ENCODE data around the gene ROBO1. TPM values are rescaled to one million over a fixed set of nuclear protein-coding genes. Genes with fewer than 3 reads are reported as not detected.
A peak's percentile ranks its signal among the peaks of the same experiment; 100 is the strongest.

The ROBO1 gene
- total and polyA plus RNA-seq, 2 experiments from 2014 or later = 18.8 to 31.9 TPM

DNA sequence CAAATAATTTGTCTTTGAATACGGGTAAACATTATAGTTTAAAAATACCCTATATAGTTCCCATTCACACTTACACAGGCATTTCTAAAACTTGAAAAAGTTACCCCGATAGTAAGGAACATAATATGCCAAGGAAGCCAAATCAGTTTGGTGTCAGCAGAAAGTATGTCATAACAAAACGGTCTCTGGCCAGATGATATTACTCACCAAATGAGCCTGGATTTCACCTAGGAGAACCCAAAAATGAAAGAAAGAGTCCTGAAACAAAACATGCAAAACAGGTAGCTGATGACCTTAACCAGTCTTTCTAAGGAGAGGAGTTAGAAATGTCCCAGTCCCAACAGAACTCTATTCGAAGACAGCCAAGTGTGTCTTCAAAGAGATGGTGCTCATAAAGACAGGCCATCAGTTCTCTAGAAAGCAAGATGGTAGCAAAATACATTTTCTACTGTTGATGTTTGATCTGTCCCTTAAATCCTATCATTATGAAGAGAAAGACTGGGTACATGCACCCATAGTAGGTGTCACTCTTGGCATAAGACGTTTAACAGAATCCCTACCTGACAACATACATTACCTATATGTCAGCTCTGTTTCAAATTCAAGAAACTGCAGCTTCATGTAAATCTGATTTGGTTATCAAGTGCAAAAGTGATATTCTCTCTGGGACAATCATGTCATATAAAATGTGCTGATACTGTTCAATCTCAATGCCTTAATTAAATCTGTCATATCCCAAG lies 942.5 kb downstream of the ROBO1 start:
- Histone ChIP-seq H3K9me3 (ENCODE audit: low read depth) (no peaks in the 10 kb centered on the region), H3K4me1 (ENCODE audit: insufficient read depth) (peaks cover 18% of the 10 kb centered on the region), H4K20me1 (ENCODE audit: insufficient read depth) (no peaks in the 10 kb centered on the region), H3K27me3 (replicated peaks; ENCODE audit: insufficient read depth) (no peaks in the 10 kb centered on the region), H3K79me2 (ENCODE audit: insufficient read depth) (no peaks in the 10 kb centered on the region), H3K4me3 (no peak overlapping the region), H2AFZ (no peak overlapping the region), H3F3A (ENCODE audit: insufficient read depth) (no peaks in the 10 kb centered on the region), H3K4me2 (ENCODE audit: unreplicated experiment) (no peak overlapping the region), H3K9me2 (ENCODE audit: insufficient read depth) (0 out of 2 replicates have a peak, but pooled peaks cover 3% of the 10 kb centered on the region), H3K36me3 (ENCODE audit: low read depth) (no peaks in the 10 kb centered on the region), H3K9ac (no peak overlapping the region), H3K27ac (no peak overlapping the region)
- TF ChIP-seq EZH2phosphoT487 (IDR thresholded peaks at IDR 0.05; ENCODE audit: insufficient read depth, low read depth) = no peak
- TF ChIP-seq EZH2 (IDR thresholded peaks at IDR 0.05; ENCODE audit: insufficient read depth, poor library complexity, severe bottlenecking) = no peak
- in situ Hi-C loops (cut with MboI) = no loop called here
- 70 to 74% methylated on average over 5 of the region's 5 CpGs for WGBS, 2 experiments (ENCODE audit: low coverage in 1 of 2, low lambda C conversion rate in 2 of 2, missing lambda C conversion rate in 2 of 2)
- no peak for DNase-seq

DNA sequence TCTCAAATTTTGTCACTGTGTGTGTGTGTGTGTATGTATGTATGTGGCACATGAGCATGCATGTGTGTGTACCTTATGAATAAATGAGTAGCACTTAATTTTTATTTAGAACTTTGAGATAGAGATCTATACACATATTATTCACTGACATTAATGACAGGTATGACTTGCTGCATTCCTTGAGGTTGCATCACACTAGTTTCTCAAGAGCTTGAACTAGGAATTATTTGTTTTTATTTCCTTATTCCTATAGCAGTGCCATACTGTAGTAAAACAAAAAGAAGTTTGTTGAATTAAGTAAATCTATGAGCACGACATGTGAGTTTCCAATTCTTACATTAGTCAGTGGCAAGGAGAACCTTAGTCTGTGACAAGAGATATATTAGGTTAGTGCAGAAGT lies 943.9 kb downstream of the ROBO1 start:
- 44 to 65% methylated on average over 1 of the region's 1 CpG for WGBS, 2 experiments (ENCODE audit: low coverage in 1 of 2, low lambda C conversion rate in 2 of 2, missing lambda C conversion rate in 2 of 2)
- Histone ChIP-seq H3K9me3 (ENCODE audit: low read depth) (no peaks in the 10 kb centered on the region), H3K4me2 (ENCODE audit: unreplicated experiment) (peak overlapping the region; percentile 12), H2AFZ (no peak overlapping the region), H3K27me3 (replicated peaks; ENCODE audit: insufficient read depth) (no peaks in the 10 kb centered on the region), H4K20me1 (ENCODE audit: insufficient read depth) (no peaks in the 10 kb centered on the region), H3K79me2 (ENCODE audit: insufficient read depth) (no peaks in the 10 kb centered on the region), H3K9ac (no peak overlapping the region), H3K4me3 (no peak overlapping the region), H3K4me1 (ENCODE audit: insufficient read depth) (peaks cover 18% of the 10 kb centered on the region), H3F3A (ENCODE audit: insufficient read depth) (no peaks in the 10 kb centered on the region), H3K27ac (no peak overlapping the region), H3K9me2 (ENCODE audit: insufficient read depth) (0 out of 2 replicates have a peak, but pooled peaks cover 3% of the 10 kb centered on the region), H3K36me3 (ENCODE audit: low read depth) (no peaks in the 10 kb centered on the region)
- in situ Hi-C loops (cut with MboI) = no loop called here
- no peak for TF ChIP-seq EZH2 (IDR thresholded peaks at IDR 0.05; ENCODE audit: insufficient read depth, poor library complexity, severe bottlenecking)
- TF ChIP-seq EZH2phosphoT487 (IDR thresholded peaks at IDR 0.05; ENCODE audit: insufficient read depth, low read depth) = no peak
- DNase-seq = peak; percentile 61

DNA sequence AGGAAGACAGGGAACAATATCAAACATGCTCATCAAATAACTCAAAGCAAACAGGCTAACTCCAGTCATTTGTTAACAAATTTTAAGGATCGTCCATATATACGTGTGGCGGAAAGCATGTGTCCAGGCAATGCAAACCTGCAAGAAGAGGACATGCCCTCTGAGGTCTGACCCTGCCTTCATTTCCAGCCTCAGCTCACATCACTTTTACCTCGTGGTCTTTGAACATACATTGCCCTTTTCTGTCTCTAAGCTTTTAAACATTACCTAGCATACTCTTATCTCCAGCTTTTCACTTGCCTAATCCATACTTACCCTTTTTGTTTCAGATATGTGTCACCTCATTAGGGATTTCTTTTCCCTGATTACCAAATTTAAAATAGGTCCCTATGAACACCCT lies 944.4 kb downstream of the ROBO1 start:
- DNase-seq = no peak
- in situ Hi-C loops (cut with MboI) = no loop called here
- no peaks in the 10 kb centered on the region for H4K20me1 ChIP-seq (ENCODE audit: insufficient read depth)
- H3K9me2 ChIP-seq (ENCODE audit: insufficient read depth) = 0 out of 2 replicates have a peak, but pooled peaks cover 3% of the 10 kb centered on the region
- H3K27me3 ChIP-seq (replicated peaks; ENCODE audit: insufficient read depth) = no peaks in the 10 kb centered on the region
- no peak overlapping the region for H2AFZ ChIP-seq
- H3K36me3 ChIP-seq (ENCODE audit: low read depth) = no peaks in the 10 kb centered on the region
- no peaks in the 10 kb centered on the region for H3F3A ChIP-seq (ENCODE audit: insufficient read depth)
- TF ChIP-seq EZH2 (IDR thresholded peaks at IDR 0.05; ENCODE audit: insufficient read depth, poor library complexity, severe bottlenecking) (no peak), EZH2phosphoT487 (IDR thresholded peaks at IDR 0.05; ENCODE audit: insufficient read depth, low read depth) (no peak)
- H3K9ac ChIP-seq = no peak overlapping the region
- H3K4me2 ChIP-seq (ENCODE audit: unreplicated experiment) = peak overlapping the region; percentile 12
- no peak overlapping the region for H3K27ac ChIP-seq
- WGBS, 2 experiments (ENCODE audit: low coverage in 1 of 2, low lambda C conversion rate in 2 of 2, missing lambda C conversion rate in 2 of 2) = 90 to 93% methylated on average over 4 of the region's 4 CpGs
- no peaks in the 10 kb centered on the region for H3K79me2 ChIP-seq (ENCODE audit: insufficient read depth)
- no peaks in the 10 kb centered on the region for H3K9me3 ChIP-seq (ENCODE audit: low read depth)
- H3K4me1 ChIP-seq (ENCODE audit: insufficient read depth) = peaks cover 18% of the 10 kb centered on the region
- no peak overlapping the region for H3K4me3 ChIP-seq

DNA sequence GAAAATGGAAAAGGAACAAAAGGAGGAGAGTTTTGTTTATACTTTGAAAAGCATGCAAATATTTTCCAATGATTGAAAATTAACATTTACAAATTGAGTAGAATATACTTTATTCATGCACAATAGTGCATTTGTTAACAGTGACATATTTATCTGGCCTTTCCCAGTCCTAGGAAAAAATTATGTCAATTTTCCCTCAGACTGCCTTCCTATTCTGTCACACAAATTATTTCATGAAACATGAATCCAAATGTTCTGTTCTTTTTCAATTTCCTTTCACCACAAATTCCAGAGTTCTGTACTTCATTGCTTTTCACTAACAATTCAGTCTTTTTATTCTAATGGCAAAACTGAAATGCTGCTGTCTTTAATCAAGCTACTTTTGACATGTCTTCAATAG lies 945.1 kb downstream of the ROBO1 start:
- Histone ChIP-seq H3K9me2 (ENCODE audit: insufficient read depth) (0 out of 2 replicates have a peak, but pooled peaks cover 3% of the 10 kb centered on the region), H3K36me3 (ENCODE audit: low read depth) (no peaks in the 10 kb centered on the region), H3K4me2 (ENCODE audit: unreplicated experiment) (no peak overlapping the region), H3K9me3 (ENCODE audit: low read depth) (no peaks in the 10 kb centered on the region), H3K79me2 (ENCODE audit: insufficient read depth) (no peaks in the 10 kb centered on the region), H3K9ac (no peak overlapping the region), H2AFZ (no peak overlapping the region), H3K27ac (no peak overlapping the region), H4K20me1 (ENCODE audit: insufficient read depth) (no peaks in the 10 kb centered on the region), H3F3A (ENCODE audit: insufficient read depth) (no peaks in the 10 kb centered on the region), H3K27me3 (replicated peaks; ENCODE audit: insufficient read depth) (no peaks in the 10 kb centered on the region), H3K4me1 (ENCODE audit: insufficient read depth) (peaks cover 19% of the 10 kb centered on the region), H3K4me3 (no peak overlapping the region)
- TF ChIP-seq EZH2phosphoT487 (IDR thresholded peaks at IDR 0.05; ENCODE audit: insufficient read depth, low read depth) (no peak), EZH2 (IDR thresholded peaks at IDR 0.05; ENCODE audit: insufficient read depth, poor library complexity, severe bottlenecking) (no peak)
- in situ Hi-C loops (cut with MboI) = no loop called here
- no peak for DNase-seq
